GM19397 (cell line): ENCODE data around the gene TCEA3.
"Not testable (repeated sequence)": the region's sequence is repeated elsewhere in the genome, so short reads cannot be mapped to it uniquely, and the experiment has no call there.

Source experiments
- ATAC-seq: cut with Tn5 transposase; IDR thresholded peaks from one replicate; pipeline ENCODE4 v1.9.1; 2021; ENCODE audit warnings: mild to moderate bottlenecking, moderate library complexity; ENCODE audit not compliant: unreplicated experiment

Gene TCEA3

DNA sequence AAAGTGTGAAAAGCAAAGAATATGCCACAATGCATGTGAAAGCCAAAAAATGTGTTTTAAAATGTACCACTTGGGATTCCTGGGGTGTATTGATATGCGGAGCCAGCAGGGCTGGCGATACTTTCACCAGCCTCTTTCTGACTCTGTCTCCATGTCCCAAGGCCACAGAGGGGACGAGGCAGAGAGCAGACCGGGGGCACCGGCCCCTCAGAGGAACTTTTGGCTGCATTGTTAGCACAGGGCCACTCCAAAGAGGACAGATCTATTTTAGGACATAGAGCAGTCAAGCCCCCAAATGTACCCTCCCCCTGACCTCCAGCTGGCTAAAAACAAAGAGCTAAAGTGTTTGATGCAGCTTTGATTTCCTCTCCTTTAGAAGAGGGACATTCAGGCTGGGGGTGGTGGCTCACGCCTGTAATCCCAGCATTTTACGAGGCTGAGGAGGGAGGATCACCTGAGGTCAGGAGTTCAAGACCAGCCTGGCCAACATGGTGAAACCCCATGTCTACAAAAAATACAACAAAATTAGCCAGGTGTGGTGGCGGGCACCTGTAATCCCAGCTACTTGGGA lies 29.3 kb downstream of the TCEA3 start:
- ATAC-seq: no peak

DNA sequence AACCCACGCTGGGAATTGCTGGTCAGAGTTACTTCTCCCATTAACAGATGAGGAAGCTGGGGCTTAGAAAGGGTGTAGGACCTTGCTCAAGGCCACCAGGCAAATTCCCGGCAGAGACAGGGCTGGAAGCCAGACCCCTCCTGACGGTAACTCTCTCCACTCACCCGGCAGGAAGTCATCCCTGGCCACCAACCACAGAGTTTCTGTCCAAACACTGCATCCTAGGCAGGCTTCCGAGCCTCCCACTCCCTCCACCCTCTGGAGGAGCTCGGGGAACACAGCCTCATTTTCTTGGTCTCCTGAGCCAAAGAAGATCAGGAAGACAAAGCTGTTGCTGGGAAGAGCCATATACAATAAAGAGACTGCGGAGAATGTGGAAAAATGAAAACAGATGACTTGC lies 29.9 kb downstream of the TCEA3 start:
- no peak for ATAC-seq

DNA sequence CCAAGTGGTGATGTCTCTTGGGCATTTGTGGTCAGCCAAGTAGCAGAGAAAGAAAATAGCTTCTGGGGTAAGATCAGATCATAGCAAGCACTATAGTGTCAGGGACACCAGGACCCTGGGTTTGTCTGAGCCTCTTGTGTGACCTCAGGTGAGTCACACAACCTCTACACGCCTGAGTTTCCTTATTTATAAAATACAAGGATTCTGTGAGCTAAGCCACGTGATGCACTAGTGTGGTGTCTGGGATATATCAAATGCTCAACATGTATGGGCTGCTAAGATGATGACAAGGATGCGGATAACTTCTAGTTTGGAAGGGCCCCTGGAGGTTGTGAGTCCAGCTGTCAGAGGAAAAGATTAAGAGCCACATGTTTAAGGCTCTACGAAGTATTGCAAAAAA lies 30.4 kb downstream of the TCEA3 start:
- no peak for ATAC-seq

DNA sequence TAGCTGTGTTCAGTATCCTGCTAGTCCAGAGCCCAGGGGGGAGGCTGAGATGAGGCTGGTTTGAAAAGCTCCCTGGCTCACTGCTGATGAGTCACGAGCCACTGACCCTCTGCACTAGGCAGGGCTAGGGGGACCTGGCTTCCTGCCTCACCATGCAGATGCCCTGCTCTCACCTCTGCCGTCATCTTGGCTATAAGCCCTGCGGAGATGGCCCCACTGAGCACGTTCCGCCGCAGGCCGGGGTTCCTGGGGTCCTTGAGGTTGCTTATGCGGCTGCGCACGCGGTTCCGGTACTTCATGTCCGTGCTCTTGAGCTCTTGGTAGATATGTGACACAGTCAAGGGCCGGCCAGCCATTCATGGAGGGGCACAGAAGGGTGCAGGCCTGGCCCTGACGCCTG lies 30.8 kb downstream of the TCEA3 start:
- no peak for ATAC-seq

DNA sequence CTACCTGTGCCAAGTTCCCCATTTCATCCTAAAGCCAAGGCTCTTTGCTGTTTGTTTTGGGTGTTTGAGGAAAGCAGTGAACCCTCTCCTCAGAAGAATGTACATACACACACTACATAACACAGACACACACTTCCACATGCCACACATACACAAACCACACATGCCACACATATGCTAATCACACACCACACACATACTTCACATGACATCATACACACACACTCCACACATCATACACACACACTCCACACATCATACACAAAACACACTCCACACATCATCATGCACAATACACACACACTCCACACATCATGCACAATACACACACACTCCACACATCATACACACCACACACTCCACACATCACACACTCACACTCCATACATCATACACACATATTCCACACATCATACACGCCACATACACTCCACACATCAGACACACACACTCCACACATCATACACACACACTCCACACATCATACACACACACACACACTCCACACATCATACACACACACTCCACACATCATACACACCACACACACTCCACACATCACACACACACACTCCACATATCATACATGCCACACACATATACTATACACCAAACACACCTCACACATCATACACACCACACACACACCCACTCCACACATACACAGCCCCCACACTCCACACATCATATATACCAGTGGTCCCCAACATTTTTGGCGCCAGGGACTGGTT lies 32.3 kb downstream of the TCEA3 start:
- ATAC-seq: no peak

DNA sequence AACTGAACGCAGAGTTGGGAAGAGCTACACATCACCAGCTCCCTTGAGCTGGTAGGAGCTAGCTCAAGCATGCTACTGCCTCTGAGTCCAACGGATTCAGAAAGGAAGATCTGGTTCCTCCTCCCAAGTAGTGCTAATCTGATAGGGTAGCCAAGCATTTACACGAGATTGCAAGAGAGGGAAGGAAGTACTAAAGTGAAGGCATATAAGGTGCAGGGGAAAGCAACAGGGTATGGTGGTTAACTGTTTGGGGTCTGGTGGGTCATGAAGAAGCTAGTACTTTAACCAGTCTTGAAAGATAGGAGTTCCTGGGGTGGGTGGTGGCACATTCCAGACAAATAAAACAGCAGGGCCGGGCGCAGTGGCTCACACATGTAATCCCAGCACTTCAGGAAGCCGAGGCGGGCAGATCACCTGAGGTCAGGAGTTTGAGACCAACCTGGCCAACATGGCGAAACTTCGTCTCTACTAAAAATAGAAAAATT lies 34.7 kb downstream of the TCEA3 start:
- no peak for ATAC-seq

DNA sequence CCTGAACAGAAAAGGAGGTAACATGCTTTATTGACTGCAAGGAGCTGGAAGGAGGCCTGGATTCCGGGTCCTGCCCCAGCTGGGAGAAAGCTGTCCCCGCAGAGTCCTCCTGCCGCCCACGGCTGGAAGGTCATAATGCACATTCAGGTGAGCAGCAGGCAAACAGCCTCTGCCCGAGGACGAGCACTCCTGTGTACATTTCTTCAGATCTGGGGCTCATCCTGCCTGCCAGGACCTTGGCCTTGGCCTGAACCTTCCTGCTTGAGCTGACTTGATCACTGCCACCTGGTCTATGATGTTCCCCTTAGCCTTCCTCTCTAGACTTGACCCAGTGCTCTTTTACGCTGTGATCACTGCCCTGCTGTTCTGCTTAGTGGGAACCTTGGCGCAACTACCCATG lies 37.1 kb downstream of the TCEA3 start:
- ATAC-seq: no peak

DNA sequence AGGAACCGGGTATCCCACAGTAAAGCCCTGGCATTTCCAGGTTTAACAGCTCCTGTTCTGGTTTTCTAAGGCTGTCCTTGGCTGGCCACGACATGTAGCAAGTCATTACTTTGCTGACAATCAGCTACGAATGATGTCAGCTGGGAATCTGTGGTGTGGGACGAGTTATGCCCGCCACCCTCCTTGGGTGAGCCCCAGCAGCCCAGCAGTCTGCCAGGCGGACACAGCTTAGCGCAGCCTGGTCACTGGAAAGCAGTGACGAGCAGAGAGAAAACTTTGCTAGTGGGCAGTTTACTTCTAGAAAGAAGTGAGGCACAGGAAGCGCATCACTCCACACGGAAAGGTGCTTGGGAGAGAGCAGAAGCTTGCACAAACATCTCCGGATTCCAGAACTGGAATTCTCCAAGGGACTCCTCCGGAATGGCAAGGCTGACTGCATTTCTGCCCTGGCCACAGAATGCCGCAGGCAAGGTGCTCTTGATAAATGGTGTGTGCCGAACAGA lies 39.4 kb downstream of the TCEA3 start:
- no peak for ATAC-seq

DNA sequence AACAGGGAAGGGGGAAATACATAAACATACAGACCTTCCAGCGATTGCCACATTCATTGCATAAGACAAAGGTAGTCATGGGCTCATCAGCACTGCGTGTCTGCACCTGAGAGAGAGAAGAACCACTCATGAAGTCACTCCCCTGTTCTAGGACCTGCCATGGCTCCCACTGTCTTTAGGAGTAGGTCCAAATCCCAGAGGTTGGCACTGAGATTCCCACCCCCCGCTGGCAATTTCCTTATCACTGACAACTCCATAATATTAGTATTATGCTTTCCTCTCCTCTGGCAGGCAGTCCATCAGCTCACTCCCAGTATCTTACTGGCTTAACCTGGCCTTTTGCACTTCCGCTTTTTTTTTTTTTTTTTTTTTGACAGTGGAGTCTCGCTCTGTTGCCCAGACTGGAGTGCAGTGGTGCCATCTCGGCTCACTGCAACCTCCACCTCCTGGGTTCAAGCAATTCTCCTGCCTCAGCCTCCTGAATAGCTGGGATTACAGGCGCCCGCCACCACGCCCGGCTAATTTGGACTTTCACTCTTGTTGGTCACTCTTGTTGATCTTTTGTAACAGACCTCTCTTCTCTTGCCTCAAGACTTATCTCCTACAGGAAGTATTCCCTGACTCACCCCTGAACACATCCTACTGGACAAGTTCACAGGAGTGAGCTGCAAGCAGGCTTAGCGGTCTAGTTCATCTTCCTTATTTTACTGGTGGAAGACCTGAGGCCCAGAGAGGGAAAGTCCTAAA lies 40.1 kb downstream of the TCEA3 start:
- no peak for ATAC-seq

DNA sequence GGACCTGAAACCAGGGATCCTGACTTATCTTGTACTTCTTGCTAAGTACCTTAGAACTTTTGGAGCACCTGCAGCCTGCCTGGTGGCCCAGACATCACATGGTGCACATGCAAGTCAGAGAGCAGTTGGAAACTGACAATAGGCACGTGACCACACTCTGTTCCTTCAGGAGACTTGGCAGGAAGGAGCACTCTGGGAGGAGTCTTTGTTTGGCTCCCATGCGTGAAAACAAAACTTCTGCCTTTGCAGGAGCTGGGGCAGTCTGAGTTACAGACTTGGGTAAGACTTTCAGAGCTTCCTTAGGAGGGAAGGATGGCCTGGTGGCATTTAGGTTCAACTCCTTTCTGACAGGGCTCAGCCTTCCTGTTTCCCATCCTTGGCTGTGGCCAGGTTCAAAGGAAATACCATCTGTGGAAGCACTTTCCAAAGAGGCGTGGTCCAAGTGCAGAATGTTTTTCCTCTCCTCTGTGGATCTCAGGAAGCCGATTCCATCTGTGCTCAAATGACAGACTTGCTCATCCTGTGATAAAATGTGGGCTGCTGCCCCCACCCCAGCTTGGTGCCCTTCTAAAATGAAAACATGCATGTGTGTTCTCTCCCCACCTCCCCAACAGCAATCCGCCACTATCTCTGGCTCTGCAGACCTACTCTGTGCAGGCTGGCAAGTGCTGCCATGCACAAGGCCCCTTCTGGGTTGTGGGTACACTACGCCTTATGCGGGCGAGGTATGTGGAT lies 40.8 kb downstream of the TCEA3 start:
- no peak for ATAC-seq

DNA sequence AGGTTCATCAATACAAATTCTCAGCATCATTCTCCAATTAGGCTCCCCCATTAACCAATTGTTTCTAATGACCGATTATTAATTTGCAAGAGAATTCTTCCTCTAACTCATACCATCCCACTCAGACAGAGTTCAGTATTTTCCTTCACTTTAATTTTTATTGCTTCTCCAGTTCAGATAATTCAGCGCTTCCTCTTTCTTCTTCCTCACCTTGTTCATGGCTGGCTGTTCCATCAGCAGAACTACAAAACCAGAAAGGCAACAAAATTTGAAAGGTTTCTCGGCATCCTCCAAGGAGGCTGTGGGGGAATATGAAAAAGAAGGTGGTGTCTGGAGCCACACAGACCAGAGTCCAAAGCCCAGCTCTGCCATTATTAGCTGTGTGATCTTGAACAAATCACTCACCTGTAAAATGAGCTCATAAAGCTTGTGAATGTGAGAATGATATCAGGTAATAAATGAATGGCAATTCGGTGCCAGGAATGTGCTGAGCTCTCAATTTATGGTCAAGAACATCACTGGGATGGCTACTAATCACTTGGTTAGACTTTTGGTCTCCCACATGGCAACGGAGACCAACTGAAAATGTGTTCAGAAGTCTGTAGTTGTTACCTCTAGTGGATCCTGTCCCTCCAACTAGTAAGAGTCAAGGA lies 43.2 kb downstream of the TCEA3 start:
- no peak for ATAC-seq

DNA sequence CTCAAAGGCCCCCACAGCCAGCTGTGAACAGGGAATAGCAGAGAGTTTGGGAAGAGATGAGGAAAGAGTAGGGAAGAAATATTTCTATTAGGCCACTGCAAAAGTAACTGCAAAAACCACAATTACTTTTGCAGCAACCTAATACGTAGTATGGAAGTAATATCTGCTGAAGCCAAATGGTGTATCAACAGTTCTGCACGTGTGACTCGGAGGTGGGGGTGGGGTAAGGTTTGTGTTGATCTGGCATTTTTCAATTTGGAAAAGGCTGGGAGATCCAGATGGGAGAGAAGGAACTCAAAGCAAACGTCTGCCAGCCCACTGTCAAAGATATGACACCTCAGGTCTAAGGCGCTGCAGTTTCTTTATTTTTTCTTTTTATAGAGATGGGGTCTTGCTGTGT lies 43.8 kb downstream of the TCEA3 start:
- no peak for ATAC-seq

DNA sequence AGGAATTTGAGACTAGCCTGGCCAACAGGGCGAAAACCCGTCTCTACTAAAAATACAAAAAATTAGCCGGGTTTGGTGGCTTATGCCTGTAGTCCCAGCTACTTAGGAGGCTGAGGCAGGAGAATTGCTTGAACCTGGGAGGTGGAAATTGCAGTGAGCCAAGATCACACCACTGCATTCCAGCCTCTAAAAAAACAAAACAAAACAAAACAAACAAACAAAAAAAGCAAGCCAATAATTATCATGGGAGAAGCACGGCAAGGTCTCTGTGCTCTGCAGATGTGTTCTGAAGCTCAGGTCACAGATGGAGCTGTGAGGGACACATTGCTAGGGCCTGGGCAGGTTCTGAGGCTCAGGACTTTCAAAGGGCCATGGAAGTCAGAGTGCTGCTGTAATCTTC lies 44.3 kb downstream of the TCEA3 start:
- not testable (repeated sequence) for ATAC-seq

DNA sequence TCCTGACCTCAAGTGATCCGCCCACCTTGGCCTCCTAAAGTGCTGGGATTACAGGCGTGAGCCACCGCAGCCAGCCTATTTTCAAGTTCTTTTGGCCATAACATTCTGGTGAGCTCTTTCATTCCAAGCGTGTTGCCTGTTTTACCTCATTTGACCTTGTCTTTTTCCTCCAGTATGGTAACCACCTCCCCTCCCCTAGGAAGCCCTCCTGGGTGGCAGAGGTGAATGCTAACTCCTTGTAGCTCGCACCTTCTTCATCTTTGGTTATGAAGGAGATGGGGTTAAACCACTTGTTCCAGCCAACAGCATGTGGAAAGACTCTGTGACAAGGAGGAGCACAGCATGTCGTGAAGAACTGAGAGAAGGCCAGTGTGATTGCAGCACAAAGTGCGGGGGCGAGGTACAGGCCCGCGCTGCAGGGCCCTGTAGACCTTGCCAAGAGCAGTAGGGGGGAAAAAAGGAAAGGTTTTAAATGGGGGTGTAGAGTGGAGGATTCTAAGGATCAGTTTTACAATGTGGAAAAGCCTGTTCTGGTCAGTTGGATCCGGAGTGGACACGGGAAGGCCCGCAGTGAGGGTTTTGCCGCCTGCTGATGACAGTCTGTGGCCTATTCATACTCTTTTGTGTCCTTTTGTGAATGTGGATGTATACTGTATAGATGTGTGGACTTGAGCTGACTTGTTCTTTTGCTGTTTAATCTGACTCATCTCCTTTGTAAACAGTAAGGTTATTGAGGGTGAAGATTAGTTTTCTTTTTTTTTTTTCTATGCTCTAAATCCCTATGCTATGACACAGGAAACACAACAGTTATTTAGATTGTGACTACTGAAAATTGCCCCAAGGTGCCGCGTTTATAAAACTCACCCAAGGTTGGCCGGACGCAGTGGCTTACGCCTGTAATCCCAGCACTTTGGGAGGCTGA lies 47.4 kb downstream of the TCEA3 start:
- no peak for ATAC-seq

DNA sequence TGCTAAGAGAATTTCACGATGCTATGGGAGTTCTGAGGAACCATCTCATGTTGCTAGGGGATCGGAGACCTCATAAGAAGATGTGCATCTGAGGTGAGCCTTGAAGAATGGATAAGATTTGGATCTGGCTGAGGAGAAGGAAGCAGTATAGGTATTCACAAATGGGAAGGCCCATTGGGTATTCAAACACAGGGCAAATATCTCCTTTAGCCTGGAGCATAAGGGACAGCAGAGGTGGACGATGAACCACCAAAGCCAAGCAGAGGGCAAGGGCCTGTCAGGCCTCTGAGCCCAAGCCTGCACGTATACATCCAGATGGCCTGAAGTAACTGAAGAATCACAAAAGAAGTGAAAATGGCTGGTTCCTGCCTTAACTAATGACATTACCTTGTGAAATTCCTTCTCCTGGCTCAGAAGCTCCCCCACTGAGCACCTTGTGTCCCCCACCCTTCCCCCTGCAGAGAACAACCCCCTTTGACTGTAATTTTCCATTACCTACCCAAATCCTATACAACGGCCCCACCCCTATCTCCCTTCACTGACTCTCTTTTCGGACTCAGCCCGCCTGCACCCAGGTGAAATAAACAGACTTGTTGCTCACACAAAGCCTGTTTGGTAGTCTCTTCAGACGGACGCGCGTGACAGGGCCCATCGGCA lies 50.3 kb downstream of the TCEA3 start:
- ATAC-seq: not testable (repeated sequence)

DNA sequence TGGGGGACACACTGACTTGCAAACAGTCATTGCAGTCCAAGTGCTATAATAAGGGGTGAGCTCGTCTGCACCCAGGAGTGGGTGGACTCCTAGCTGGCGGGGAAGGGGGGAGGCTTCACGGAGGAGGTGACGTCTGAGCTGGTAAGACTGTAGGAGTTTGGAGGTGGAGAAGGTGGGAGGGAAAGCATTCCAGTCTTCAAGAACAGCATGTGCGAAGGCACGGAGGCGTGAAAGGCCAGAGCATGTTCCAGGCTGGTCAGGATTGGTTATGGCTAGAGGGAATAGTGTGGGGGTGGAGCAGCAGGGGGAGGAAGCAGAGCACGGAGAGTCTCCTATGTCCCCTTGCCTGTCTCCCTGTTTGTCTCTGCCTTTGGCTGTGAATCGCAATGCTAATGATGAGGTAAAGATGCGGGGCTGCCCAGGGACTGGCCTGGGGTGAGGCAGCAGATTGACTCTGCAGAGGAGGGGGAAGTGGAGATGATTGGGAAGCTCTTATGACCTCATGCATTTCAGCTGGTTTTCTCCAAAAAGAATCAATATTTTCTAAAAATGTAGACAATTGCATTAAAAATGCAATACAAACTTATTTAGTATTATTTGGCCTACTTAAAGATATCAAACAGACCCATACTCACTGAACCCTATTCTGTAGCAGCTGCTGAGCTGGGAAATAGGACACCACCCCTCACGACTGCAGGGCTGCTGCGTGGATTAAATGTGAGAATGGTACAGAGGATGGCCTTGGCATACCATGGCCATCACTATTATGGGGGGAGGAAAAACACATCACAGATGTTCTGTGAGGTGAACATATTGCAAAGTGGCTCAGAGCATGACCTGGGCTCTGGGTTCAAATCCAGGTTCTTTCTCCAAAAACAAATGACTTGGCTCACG lies 52.3 kb downstream of the TCEA3 start:
- no peak for ATAC-seq

DNA sequence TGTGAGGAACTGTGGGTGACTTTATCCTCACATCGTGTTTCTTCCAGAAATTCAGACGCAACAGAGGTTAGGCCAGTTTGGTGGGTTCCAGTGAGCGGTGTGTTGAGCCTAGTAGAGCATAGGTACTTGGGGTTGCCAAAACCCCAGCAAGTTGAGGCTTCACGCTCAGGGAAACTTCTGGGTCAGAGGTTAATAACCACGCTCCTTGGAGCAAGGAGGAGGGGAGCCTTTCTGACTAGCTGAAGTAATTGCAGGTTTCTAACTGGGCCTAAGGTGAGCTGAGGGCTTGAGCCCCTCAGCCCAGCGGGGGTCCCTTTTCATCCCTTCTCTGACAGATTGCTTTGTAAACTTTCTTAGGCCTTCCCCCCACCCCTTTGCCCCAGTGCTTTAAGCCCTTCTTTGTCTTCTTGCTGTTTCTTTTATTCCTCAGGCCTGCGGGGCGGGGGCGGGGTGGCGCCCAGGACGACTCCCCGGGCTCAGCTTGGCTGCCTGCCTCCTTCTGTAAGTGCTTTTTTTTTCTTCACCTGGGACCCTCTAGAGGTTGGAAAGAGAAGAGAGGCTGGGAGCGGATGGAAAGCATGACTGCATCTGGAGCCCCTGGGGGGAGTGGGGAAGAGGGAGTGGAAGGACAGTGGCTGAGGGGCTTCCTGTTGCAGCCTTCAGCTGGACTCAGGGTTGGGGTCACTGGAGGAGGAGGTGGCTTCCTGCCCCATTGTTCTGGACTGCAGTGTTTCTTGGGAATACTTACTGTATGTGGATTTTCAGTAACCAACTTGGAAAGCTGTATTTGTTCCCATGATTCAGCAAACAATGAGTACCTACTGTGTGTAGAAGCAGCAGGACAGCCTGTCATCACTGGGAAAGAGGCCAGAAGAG lies 53.6 kb downstream of the TCEA3 start:
- no peak for ATAC-seq
